Fibroblast of peridontal ligament (primary cell): Measurements from ENCODE around the gene KSR2.
A peak's percentile ranks its signal among the peaks of the same experiment; 100 is the strongest.
"Not testable (repeated sequence)": the region's sequence is repeated elsewhere in the genome, so short reads cannot be mapped to it uniquely, and the experiment has no call there.

Experiments used
- DNase-seq: peaks from one replicate; pipeline ENCODE4 v3.0.0-alpha.2; 2010; ENCODE audit errors: extremely low read depth

Gene KSR2

DNA sequence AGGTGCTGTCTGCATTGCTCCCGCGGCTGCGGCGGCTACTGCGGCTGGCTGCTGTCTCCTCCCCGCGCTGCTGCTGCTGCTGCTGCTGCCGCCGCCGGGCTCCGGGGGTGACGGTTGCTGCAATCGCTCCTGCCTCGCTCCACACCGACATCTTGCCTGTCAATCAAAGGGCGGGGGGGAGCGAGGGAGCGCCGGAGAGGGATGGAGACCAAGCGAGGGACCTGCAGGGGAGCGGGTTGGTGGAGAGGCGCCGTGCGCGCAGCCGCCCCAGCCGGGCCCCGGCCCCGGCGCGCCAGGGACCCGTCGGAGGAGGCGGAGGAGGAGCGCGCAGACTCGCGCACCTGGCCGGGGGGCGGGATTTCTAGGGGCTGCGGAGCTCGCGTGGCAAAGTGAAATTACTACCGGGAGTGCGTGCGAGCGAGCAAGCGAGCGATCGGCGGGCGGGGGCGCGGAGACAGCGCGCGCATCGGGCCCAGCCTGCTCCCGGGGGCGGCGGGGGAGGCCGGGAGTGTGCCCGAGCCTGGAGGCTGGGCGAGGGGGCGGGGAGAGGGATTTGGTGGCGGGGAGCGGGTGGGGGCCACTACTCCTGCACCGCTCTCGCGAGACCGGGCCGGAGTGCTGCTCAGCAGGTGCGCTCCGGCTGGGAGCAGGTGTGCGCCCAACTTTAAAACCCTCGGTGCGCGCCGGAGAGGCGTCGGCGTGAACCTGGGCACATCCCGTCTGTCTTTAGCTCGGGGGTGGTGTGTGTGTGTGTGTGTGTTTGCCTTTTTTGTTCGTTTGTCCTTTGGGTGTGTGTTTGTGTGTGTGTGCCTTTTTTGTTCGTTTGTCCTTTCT, at the start of gene KSR2:
Gene KSR2, minus strand, starts transcription at position 165 of the 834 bp plus-strand sequence. CDS start 735 bp downstream, outside the sequence.
- DNase-seq = no peak

DNA sequence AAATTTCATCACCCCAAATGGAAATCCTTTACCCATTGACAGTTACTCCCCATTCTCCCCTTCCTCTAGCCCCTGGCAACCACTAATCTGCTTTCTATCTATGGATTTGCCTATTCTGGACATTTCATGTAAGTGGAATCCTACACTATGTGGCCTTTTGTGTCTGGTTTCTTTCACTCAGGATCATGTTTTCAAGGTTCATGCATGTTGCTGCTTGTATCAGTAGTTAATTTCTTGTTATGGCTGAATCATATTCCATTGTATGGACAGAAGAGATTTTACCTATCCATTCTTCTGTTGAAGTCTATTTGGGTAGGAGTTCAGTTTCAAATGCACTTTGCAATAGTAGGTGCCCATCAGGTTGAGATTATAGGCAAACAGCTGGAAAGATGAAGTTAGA, 49.1 kb upstream of the KSR2 start:
- no peak for DNase-seq

DNA sequence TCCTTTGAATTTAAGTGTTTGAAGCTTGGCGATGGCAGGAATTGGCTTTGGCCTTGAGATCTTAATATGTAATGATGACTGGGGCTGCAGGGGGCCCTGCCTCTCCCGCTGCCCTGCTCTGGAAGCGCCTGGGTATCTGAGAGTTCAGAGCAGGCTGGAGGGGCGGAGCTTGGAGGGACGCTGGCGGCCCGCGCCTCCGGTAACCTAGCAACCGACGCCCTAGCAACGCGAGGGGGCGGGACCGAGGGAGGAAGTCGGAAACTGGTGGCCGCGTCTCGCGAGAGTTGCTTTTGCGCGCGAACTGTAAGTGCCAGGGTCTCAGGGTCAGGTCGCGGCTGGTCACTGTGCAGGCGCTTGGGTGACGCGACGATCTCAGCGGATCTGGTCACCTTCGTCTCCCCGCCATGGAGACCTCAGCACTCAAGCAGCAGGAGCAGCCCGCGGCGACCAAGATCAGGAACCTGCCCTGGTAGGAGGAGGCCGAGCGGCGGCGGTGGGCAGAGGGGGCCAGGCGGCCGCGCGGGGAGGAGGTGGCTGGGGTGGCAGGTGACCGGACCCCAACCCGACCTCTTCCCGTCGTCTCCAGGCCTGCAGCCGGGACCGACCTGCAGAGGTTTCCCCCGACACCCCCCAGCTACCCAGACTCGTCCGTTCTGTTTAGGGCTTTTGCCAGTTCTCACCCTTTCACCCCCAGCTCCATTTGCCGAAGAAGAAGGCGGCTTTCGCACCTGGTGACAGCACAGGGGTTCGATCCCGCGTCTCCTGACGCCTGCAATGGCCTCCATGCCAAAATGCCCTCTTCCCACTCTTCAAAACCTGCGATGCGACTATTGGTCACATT, 47.9 kb upstream of the KSR2 start, which contains the start of gene RFC5:
Gene RFC5, plus strand, starts transcription at position 280 of the 841 bp plus-strand sequence. Its CDS starts 125 bp downstream, at position 405.
- DNase-seq = peak; percentile 94

DNA sequence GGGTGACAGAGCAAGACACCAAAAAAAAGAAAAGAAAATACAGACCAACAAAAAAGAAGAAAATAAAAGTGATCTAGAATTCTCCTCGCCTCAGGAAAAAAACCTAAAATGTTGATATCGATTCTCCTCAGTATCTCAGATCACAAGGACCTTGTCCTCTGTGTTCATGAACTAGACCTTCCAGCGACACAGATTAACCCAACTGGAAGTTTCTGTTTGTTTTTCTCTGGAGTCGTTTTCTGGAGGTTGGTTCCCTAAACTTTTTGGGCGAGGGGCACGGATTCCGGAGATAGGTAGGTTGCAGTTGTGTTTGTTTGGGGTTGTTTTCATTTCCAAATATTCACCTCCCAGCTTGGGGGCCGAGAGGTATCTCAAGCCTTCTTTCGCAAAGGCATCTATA, 47.2 kb upstream of the KSR2 start:
- peak; percentile 8 for DNase-seq

DNA sequence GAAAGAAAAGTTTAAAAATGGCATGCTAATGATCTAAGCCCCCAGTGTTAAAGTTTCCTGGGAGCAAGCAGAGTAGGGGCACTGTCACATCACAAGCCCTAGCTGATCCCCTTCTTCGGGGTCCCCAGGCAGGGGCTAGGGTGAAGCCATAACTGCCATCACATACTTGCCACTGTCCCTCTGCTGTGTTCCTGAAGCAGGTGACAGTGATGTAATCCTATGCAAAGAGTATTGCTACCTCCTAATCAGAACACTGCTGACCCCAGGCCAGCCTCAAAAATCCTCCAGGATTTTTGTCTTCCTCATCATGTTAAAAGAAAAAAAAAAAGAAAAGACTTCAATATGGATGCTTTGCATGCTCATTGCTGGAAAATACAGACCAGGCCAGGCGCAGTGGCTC, 46.5 kb upstream of the KSR2 start:
- DNase-seq = no peak

DNA sequence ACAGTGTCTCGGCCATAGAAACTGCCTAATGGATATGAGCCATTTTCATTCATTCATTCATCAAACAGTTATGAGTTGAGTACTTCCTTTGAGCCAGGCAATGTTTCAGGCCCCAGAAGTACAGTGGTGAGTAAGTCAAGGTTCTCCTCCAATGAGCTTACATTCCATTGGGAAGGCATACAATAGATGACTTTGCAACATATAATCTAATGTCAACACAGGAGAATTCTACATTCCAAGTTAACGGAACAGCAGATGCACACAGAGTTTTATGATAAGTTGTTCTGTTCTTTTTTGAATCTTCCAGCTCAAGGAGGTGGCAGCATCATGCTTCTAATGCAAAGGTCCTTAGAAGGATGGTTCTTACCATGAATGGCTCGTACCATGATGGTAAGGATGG, 44.5 kb upstream of the KSR2 start:
- DNase-seq = no peak

DNA sequence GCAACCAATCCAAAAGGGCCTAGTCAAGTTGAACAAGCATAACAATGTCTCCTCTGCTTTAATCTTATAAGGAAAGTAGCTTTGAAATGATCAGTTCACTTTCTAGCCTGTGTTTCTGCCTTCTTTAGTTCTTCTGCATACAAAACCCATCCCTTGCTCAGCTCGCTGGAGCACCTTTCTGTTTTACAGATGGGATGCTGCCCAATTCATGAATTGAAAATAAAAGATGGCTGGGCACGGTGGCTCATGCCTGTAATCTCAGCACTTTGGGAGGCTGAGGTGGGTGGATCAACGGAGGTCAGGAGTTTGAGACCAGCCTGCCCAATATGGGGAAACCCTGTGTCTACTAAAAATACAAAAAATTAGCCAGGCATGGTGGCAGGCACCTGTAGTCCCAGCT, 43.2 kb upstream of the KSR2 start:
- no peak for DNase-seq

DNA sequence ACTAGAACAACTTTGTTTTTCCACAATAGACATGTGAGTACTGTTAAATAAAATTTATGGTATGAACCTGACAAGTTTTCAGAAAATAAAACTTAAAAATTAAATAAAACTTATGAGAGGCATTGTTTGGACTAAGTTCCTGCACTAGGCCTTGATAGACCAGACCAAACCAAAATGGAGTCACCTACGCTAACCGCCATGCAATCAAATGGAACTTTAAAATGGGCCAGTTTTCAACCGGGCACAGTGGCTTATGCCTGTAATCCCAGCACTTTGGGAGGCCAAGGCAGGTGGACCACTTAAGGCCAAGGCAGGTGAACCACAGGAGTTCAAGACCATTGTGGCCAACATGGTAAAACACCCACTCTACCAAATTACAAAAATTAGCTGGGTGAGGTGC, 42.6 kb upstream of the KSR2 start:
- DNase-seq = no peak

DNA sequence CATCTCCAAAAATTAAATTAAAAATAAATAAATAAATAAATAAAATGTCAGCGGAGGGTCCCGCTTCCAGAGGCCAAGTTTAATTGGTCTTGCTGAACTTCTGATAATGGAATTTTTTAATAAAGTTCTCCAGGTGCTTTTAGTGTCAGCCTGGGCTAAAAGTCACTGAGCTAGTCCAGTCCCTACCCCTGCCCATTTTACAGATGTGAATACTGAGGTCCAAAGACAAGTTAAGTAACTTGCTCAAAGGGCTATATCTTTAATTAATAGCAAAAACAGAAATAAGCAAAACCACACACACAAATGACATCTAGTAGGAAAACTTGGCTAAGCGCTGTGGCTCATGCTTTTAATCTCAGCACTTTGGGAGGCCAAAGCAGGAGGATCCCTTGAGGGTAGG, 42.1 kb upstream of the KSR2 start:
- no peak for DNase-seq

DNA sequence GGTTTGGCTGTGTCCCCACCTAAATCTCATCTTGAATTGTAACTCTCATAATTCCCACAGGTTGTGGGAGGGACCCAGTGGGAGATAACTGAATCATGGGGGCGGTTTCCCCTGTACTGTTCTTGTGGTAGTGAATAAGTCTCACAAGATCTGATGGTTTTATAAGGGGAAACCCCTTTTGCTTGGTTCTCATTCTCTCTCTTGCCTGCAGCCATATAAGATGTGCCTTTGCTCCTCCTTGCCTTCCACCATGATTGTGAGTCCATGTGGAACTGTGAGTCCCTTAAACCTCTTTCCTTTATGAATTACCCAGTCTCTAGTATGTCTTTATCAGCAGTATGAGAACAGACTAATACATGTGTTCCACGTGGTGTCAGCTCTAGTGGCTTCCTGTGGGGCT, 31.0 kb upstream of the KSR2 start:
- not testable (repeated sequence) for DNase-seq

DNA sequence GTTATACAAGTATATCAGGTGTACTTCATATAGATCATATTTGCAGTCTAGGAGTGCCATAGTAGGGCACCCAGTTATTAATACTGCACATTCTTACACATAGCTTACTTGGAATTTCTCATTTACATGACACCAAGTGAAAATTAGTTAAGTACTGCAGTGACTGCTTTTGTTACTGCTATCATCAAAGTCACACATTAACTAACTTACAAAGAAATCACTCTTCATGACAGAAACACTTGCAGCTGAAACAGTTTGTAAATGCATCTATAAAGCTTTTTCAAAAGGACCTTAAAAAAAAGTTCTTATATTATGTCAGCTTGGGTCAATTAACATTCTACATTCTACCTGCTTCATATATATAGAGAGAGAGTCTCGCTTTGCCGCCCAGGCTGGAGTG, 29.9 kb upstream of the KSR2 start:
- no peak for DNase-seq

DNA sequence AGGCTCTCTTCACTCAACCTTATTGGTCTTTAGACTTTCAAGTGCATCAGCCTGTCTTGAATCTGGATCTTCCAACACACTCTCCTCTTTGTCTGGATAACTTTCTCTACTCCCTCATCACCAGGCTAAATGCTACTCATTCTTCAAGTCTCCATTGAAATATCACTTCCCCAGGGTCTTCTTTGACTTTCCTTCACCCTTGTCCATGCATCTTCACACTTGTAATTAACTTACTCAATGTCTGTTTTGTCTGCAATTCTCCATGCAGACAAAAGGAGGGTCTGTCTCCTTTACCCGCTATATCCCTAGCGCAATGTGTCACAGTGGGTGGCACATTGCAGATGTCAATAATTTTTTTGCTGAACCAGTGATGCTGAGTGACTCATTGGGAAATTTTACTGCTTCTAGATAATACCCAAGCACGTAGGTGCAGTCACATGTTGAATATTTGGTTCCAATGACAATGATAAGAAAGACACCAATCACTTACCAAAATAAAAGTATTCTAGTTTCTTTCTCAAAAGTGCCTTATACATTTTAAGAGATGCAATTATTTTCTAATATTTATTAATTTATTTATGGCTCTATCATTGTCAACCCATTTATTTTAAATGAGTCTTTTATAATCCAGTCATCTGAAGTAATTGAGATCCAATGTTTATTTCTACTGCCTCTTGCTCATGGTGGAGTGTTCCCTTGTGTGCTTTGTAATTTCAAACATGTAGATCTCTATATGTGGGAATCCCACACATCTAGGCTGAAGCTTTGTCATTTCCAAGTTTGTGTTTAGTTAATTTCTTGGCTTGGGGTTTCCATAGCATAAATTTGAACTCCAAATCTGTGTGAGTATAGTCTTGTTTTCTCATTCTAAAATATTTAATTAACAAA, 26.0 kb upstream of the KSR2 start:
- DNase-seq = no peak

DNA sequence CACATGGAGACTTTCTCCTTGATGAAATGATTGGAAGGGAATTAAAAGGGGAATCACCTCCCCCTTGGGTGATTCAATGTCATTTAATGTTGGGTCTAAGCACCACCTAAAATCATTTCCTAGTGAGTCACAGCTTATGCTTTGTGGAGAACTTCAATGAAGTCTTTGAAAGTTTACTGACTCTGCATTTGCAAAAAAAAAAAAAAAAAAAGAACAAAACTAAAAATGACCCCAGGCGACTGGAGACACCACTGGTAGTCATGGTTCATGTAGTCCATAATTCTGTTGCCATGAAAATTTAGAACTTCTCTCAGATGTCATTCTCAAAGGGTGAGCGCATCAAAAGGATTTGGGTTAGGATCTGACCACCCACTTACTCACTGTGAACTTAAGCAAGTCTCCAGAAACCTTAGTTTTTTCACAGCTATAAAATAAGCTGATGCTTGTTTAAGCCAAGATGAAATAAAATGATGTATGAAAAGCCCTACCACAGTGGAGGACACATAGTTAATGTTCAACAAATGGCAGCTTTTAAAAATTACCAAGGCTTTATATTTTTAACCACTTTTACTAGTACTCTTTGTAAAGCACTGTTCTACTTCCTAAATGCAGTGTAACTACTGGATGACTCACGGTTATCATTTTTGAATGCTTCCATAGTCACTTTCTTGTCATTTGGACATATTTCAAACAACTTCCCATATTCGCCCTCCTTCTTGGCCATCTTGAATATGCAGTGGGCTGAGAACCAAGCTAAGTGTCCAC, 18.1 kb upstream of the KSR2 start:
- peak; percentile 51 for DNase-seq

DNA sequence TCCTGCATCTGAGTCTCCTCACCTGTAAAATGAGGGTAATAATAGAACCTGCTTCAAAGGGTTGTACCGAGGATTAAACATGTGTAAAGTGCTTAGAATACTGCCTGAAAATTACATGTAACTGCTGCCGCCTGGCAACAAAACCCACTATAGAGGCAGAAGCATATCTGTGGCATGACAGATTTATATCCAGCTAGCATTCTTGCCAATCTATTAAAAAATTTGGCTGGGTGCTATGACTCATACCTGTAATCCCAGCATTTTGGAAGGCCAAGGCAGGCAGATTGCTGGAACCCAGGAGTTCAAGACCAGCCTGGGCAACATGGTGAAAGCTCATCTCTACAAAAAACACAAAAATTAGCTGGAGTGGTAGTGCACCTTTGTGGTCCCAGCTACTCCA, 16.4 kb upstream of the KSR2 start:
- DNase-seq = no peak

DNA sequence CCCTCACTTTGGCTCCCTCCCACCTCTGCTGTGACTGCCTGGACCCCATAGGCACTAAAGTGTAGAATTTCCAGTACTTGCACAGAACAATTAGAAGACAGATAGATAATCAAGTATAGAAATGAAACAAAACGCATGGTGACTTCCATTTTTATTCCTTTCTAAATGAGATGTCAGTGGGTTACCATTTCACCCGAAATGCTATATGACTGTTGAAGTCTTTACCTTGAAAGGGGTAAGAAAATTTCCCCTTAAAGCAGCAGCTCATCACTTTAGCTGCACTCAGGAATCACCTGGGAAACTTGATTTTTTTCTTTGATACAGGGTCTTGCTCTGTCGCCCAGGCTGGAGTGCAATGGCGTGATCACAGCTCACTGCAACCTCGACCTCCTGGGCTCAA, 12.5 kb upstream of the KSR2 start:
- no peak for DNase-seq

DNA sequence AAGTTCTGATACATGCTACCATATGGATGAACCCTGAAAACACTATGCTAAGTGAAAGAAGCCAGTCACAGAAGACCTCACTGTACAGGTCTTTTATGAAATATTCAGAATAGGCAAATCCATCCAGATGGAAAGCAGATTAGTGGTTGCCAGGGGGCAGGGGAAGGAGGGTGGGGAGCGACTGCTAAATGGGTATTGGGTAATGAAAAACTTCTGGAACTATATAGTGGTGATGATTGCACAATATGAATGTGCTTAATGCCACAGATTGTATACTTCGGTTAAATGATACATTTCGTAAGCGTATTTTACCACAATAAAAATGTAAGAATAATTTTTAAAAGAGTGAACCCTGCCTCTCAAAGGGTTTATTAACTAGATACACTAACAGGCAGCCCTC, 11.8 kb upstream of the KSR2 start:
- peak; percentile 85 for DNase-seq

DNA sequence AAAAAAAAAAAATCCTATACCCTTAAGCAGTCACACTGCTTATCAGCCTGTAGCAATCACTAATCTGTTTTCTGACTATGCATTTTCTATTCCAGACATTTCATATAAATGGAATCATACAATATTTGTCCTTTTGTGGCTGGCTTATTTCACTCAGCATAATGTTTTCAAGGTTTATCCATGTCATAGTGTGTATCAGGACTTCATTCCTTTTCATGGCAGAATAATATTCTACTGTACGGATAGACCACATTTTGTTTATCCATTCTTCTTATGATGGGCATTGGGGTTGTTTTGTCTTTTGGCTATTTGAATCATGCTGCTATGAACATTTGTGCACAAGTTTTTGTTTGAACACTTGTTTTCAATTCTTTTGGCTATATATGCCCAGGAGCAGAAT, 8.6 kb upstream of the KSR2 start:
- no peak for DNase-seq

DNA sequence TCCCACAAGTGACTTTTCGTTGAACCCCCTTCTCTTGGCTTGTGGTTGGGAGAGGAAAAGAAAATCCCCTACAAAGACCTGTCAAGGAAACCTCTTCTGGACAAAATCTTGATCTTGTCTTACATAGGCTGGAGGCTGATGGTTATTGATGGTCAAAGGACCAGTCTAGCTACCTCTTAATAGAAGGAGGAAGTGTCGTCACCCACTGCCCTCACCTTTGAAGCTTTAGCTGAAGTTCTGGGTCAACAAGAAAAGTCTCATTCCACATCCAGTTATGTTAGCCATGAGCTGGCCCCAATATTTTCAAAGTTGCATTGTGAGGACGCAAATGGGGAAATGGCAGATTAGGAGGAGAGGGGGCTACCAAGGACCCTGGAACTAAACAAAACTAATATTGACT, 6.2 kb upstream of the KSR2 start:
- no peak for DNase-seq

DNA sequence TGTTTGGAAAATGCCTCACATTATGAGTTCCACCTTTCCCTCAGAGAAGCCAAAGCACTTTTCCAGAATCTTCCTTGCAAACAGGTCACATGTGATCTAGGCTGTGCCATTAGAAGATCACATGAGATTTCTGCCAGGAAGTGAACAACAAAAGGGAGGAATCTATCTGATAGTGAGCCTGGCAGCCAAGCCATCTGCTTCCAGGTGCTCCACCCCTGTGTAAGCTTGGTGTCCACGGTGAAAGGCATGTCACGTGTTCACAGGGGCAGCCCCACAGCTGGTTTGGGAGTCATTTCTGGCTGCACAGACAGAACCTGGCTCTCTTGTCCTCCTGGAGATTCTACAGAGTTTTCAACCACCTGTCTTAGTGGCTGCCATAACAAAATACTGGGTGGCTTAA, 3.5 kb upstream of the KSR2 start:
- no peak for DNase-seq

DNA sequence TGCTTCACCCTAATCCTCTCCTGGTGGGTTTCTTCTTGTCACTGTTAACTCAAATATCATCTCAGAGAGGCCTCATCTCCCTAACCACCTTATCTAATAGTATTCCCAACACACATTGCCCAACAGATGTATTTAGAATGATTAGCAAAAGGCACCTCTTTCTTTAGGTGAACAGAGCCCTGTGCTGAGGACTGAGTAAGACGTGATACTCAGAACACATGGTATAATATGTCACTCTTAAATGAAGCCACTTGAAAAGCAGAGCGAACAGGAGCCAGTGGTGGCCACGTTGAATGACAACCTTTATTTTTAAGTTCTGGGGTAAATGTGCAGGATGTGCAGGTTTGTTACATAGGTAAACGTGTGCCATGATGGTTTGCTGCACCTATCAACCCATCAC, 1.5 kb upstream of the KSR2 start:
- DNase-seq = no peak

DNA sequence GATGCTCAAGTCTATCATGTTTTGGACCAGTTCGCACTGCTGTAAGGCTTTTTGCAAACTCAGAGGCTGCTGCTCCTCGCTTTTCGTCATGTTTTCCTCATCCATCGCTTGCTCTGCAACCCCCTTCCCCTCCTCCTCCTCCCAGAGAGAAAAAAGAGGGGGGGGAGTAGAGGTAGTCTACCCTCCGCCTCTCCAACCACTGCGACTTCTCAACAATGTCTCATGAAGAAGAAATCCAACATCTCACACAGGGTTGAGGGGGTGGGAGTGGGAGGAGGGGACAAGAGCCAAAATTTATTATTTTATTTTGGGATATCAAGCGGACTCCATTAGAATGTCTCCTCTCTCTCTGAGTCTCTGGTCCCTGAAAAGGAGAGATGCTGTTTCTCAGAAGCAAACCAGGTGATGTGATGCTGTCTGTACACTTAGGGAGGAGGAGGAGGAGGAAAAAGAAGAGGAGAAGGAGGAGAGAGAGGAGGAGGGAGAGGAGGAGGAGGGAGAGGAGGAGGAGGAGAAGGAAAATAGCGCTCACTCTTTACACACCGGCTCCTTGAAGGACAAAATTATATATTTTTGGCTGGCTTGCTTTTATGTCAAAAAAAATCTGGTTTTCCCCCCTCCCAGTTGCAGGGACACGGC, 520 bp downstream of the KSR2 start:
- no peak for DNase-seq
